H1 (cell line): ENCODE measurements around the gene KIAA1328. TPM values are rescaled to one million over a fixed set of nuclear protein-coding genes. Genes with fewer than 3 reads are reported as not detected.

Experiments used
- CTCF ChIA-PET: fragments of 300-600 bp; sonication (Branson Sonifier 250); formaldehyde crosslinking; loops from one replicate; lab custom pipeline; 2021; ENCODE audit not compliant: partially characterized antibody; lab: Charles Lee
- POLR2A ChIA-PET: fragments of 300-600 bp; sonication (Branson Sonifier 250); formaldehyde crosslinking; loops from one replicate; lab custom pipeline; 2021; ENCODE audit warnings: inconsistent platforms; ENCODE audit not compliant: partially characterized antibody; lab: Charles Lee
- DNase-seq, 2 experiments: peaks; one replicate each; pipeline versions ENCODE4 v3.0.0 to v3.0.0-alpha.2; 2010 to 2022; ENCODE audit warnings: low spot score in 2 of 2, low read depth in 1 of 2, mixed read lengths in 1 of 2
- FAIRE-seq: peaks from 2 replicates; lab custom pipeline; 2011; peaks lifted over from hg19 to GRCh38; lab: Jason Lieb, UNC
- H2AFZ ChIP-seq: 2 replicates; pipeline ENCODE4 v1.8.1; 2012; ENCODE audit warnings: low read length, inconsistent platforms
- H2AK5ac ChIP-seq: 2 replicates; pipeline ENCODE4 v1.6.1; 2013; ENCODE audit warnings: low read depth, low read length
- H2BK120ac ChIP-seq: replicated peaks from 2 replicates; pipeline ENCODE3; 2013; ENCODE audit warnings: low read depth, low read length, inconsistent platforms
- H2BK12ac ChIP-seq: 2 replicates; pipeline ENCODE4 v1.6.1; 2013; ENCODE audit warnings: low read depth, low read length
- H2BK15ac ChIP-seq: 2 replicates; pipeline ENCODE4 v1.6.1; 2013; ENCODE audit warnings: low read length
- H2BK20ac ChIP-seq: 2 replicates; pipeline ENCODE4 v1.6.1; 2013; ENCODE audit warnings: low read length
- H2BK5ac ChIP-seq: 2 replicates; pipeline ENCODE4 v1.6.1; 2013; ENCODE audit warnings: low read depth, low read length
- H3K14ac ChIP-seq: 2 replicates; pipeline ENCODE4 v1.6.1; 2013; ENCODE audit warnings: inconsistent platforms; ENCODE audit not compliant: insufficient read length
- H3K18ac ChIP-seq: 2 replicates; pipeline ENCODE4 v1.6.1; 2013; ENCODE audit warnings: low read length; ENCODE audit errors: extremely low read depth
- H3K23ac ChIP-seq: 2 replicates; pipeline ENCODE4 v1.6.1; 2013; ENCODE audit warnings: inconsistent platforms; ENCODE audit not compliant: insufficient read length
- H3K23me2 ChIP-seq: 2 replicates; pipeline ENCODE4 v1.6.1; 2013; ENCODE audit warnings: low read depth, low read length
- H3K27ac ChIP-seq: 2 replicates; pipeline ENCODE4 v1.6.1; 2011; ENCODE audit warnings: low read depth, low read length, inconsistent platforms
- H3K27me3 ChIP-seq, 4 experiments: replicated peaks in 1 of 4; 1 replicate in 1 of 4; 2 replicates in 3 of 4; pipeline versions ENCODE4 v1.6.1 to v1.8.1; 2011 to 2013; ENCODE audit warnings: low read length in 3 of 4, mild to moderate bottlenecking in 3 of 4, inconsistent platforms in 2 of 4, mixed read lengths in 2 of 4, moderate library complexity in 1 of 4; ENCODE audit not compliant: control insufficient read depth in 3 of 4, insufficient read depth in 3 of 4; ENCODE audit errors: extremely low read depth in 1 of 4
- H3K36me3 ChIP-seq, 4 experiments: 2 replicates each; pipeline versions ENCODE4 v1.6.1 to v1.8.1; 2011 to 2013; ENCODE audit warnings: mild to moderate bottlenecking in 4 of 4, low read length in 3 of 4, moderate library complexity in 2 of 4, control low read depth in 1 of 4, inconsistent platforms in 1 of 4; ENCODE audit not compliant: insufficient read depth in 4 of 4, control insufficient read depth in 2 of 4
- H3K4ac ChIP-seq: replicated peaks from 2 replicates; pipeline ENCODE3; 2013; ENCODE audit warnings: low read length, low read depth, mixed read lengths, inconsistent platforms; ENCODE audit not compliant: insufficient read length
- H3K4me1 ChIP-seq, 4 experiments: replicated peaks in 1 of 4; 1 replicate in 1 of 4; 2 replicates in 3 of 4; pipeline versions ENCODE4 v1.6.1 to v1.8.1; 2011 to 2013; ENCODE audit warnings: low read length in 3 of 4, inconsistent platforms in 2 of 4, mixed read lengths in 1 of 4; ENCODE audit not compliant: insufficient read depth in 4 of 4, control insufficient read depth in 3 of 4
- H3K4me2 ChIP-seq, 2 experiments: 2 replicates each; pipeline versions ENCODE4 v1.6.1 to v1.8.1; 2011 to 2013; ENCODE audit warnings: low read depth in 2 of 2, low read length in 2 of 2, control low read depth in 1 of 2, inconsistent platforms in 1 of 2, mild to moderate bottlenecking in 1 of 2; ENCODE audit not compliant: insufficient read depth in 1 of 2
- H3K4me3 ChIP-seq, 4 experiments: fragments of 200-600, 300-600 bp in 1 of 4; sonication (generic), shearing (Covaris generic), sonication (Bioruptor Twin) in 1 of 4; 2 replicates each; pipeline versions ENCODE4 v1.5.1 to v1.8.1; 2011 to 2016; ENCODE audit warnings: low read length in 4 of 4, low read depth in 3 of 4, control low read depth in 2 of 4, inconsistent platforms in 2 of 4, mild to moderate bottlenecking in 2 of 4, mixed read lengths in 1 of 4, moderate library complexity in 1 of 4; ENCODE audit not compliant: insufficient read depth in 2 of 4; ENCODE audit errors: extremely low read depth in 1 of 4
- H3K56ac ChIP-seq: replicated peaks from 2 replicates; pipeline ENCODE3; 2013; ENCODE audit warnings: low read depth, mild to moderate bottlenecking, mixed read lengths, low read length, inconsistent platforms; ENCODE audit not compliant: insufficient read length
- H3K79me1 ChIP-seq: 2 replicates; pipeline ENCODE4 v1.6.1; 2013; ENCODE audit warnings: low read depth, low read length, control low read depth
- H3K79me2 ChIP-seq, 2 experiments: 2 replicates each; pipeline versions ENCODE4 v1.6.1 to v1.8.1; 2012 to 2013; ENCODE audit warnings: low read length in 2 of 2, mild to moderate bottlenecking in 2 of 2, inconsistent platforms in 1 of 2; ENCODE audit not compliant: insufficient read depth in 2 of 2, control insufficient read depth in 1 of 2
- H3K9ac ChIP-seq, 4 experiments: replicated peaks in 1 of 4; 1 replicate in 1 of 4; 2 replicates in 3 of 4; pipeline versions ENCODE4 v1.6.1 to v1.8.1; 2011 to 2013; ENCODE audit warnings: low read depth in 3 of 4, low read length in 3 of 4, control low read depth in 2 of 4, mild to moderate bottlenecking in 2 of 4, moderate library complexity in 2 of 4, inconsistent platforms in 1 of 4; ENCODE audit errors: extremely low read depth in 1 of 4
- H3K9me3 ChIP-seq, 2 experiments: 2 replicates each; pipeline versions ENCODE4 v1.6.1 to v1.8.1; 2012 to 2013; ENCODE audit warnings: mild to moderate bottlenecking in 2 of 2, moderate library complexity in 2 of 2, control low read depth in 1 of 2, inconsistent platforms in 1 of 2, low read depth in 1 of 2, low read length in 1 of 2, mixed read lengths in 1 of 2; ENCODE audit not compliant: insufficient read depth in 2 of 2
- H4K20me1 ChIP-seq, 2 experiments: replicated peaks in 1 of 2; 2 replicates each; pipeline versions ENCODE3 to v1.8.1; 2011 to 2013; ENCODE audit warnings: inconsistent platforms in 2 of 2, low read length in 2 of 2, mild to moderate bottlenecking in 1 of 2; ENCODE audit not compliant: insufficient read depth in 2 of 2, control insufficient read depth in 1 of 2
- H4K5ac ChIP-seq: 2 replicates; pipeline ENCODE4 v1.6.1; 2013; ENCODE audit warnings: low read length, low read depth, mixed read lengths, inconsistent platforms; ENCODE audit not compliant: insufficient read length
- H4K8ac ChIP-seq: 2 replicates; pipeline ENCODE4 v1.8.0; 2013; ENCODE audit warnings: mild to moderate bottlenecking, moderate library complexity, low read length, inconsistent platforms; ENCODE audit not compliant: insufficient read depth; ENCODE audit errors: extremely low read depth
- H4K91ac ChIP-seq: replicated peaks from 2 replicates; pipeline ENCODE3; 2013; ENCODE audit warnings: low read length, mixed read lengths, inconsistent platforms; ENCODE audit not compliant: insufficient read length
- BACH1 ChIP-seq: IDR thresholded peaks from 2 replicates; pipeline ENCODE4 v1.6.1; 2012; ENCODE audit warnings: low read length, improper control_type of control experiment
- CHD1 ChIP-seq: IDR thresholded peaks from 2 replicates; pipeline ENCODE4 v1.6.1; 2012; ENCODE audit warnings: low read depth, low read length, improper control_type of control experiment
- CTCF ChIP-seq, 3 experiments: IDR thresholded peaks; 1 replicate in 2 of 3; 2 replicates in 1 of 3; pipeline versions ENCODE4 v1.5.1 to v1.6.1; 2011; ENCODE audit warnings: low read length in 3 of 3, mild to moderate bottlenecking in 3 of 3, inconsistent platforms in 2 of 3, low read depth in 1 of 3, moderate library complexity in 1 of 3; ENCODE audit not compliant: insufficient read depth in 1 of 3; ENCODE audit errors: control extremely low read depth in 1 of 3
- GABPA ChIP-seq: IDR thresholded peaks from 2 replicates; pipeline ENCODE4 v1.6.1; 2011; ENCODE audit warnings: mild to moderate bottlenecking, low read length, moderate library complexity, borderline replicate concordance; ENCODE audit not compliant: insufficient read depth
- HDAC2 ChIP-seq, 2 experiments: fragments of 300-600 bp in 1 of 2; sonication (generic) in 1 of 2; IDR thresholded peaks; 2 replicates each; pipeline ENCODE4 v1.6.1; 2011 to 2012; ENCODE audit warnings: low read depth in 2 of 2, low read length in 2 of 2, mild to moderate bottlenecking in 2 of 2, moderate library complexity in 2 of 2, borderline replicate concordance in 1 of 2, inconsistent platforms in 1 of 2
- PHF8 ChIP-seq: fragments of 200-600 bp; sonication (generic); conservative IDR thresholded peaks from 2 replicates; pipeline ENCODE4 v1.7.1; 2012; ENCODE audit warnings: low read depth, mild to moderate bottlenecking, inconsistent platforms, low read length, moderate library complexity
- RNF2 ChIP-seq: fragments of 200-900, 300-1000 bp; sonication (generic); IDR thresholded peaks from 2 replicates; pipeline ENCODE4 v1.7.1; 2016; ENCODE audit warnings: borderline replicate concordance, low read depth, mild to moderate bottlenecking, antibody characterized with exemption, low read length; ENCODE audit not compliant: poor library complexity, severe bottlenecking; ENCODE audit errors: missing control alignments
- SUZ12 ChIP-seq: fragments of 200-600 bp; sonication (generic); IDR thresholded peaks from 2 replicates; pipeline ENCODE4 v1.6.1; 2012; ENCODE audit warnings: mild to moderate bottlenecking, inconsistent platforms, low read length, moderate library complexity, mixed read lengths
- TAF1 ChIP-seq: IDR thresholded peaks from 2 replicates; pipeline ENCODE4 v1.6.1; 2011; ENCODE audit warnings: mild to moderate bottlenecking, low read depth, low read length
- TCF12 ChIP-seq: IDR thresholded peaks from 2 replicates; pipeline ENCODE4 v1.6.1; 2011; ENCODE audit warnings: low read depth, mild to moderate bottlenecking, low read length
- WGBS, 2 experiments: shearing (Covaris generic) in 1 of 2; methylation state at CpG; one replicate each; pipeline versions ENCODE4 v1.1.6 to v1.1.7; 2013 to 2015; ENCODE audit warnings: low lambda C conversion rate in 2 of 2, mixed read lengths in 2 of 2, inconsistent platforms in 1 of 2, low coverage in 1 of 2, missing lambda C conversion rate in 1 of 2; ENCODE audit not compliant: insufficient replicate concordance in 2 of 2, insufficient coverage in 1 of 2, insufficient read length in 1 of 2; ENCODE audit errors: extremely low coverage in 1 of 2, missing lambda C conversion rate in 1 of 2; 5-methylcytosine and 5-hydroxymethylcytosine counted together
- polyA plus RNA-seq, 7 experiments: library from polyadenylated mRNA; depleted of rRNA in 3 of 7; stranded (reverse) in 5 of 7; unstranded in 2 of 7; fragments of >200 nt in 5 of 7; fragments of 200-250 nt in 2 of 7; gene quantifications; 1 replicate in 5 of 7; 2 replicates in 1 of 7; 4 replicates in 1 of 7; pipeline versions ENCODE4 v1.2.1 to v1.2.3, GENCODE V29; 2011 to 2013; ENCODE audit warnings: missing spikeins in 2 of 7, mixed read lengths in 2 of 7
- total RNA-seq: library from RNA; stranded (reverse); fragmentation: NEBNext Ultra II Directional; extraction: Animal tissue kit (Norgen Biotek cat#: 25700); gene quantifications from 2 replicates; pipeline ENCODE4 v1.2.1, GENCODE V29; 2021

Gene KIAA1328
- total and polyA plus RNA-seq, 2 of the 8 experiments (the other 6 are each of a cell fraction or from before 2014, with no cell fraction given): 2.6 to 5.7 TPM

- Histone ChIP-seq H3K23ac (no peak overlapping the region), H2AK5ac (no peak overlapping the region), H3K4me2 (no peak overlapping the region), H3K79me2 (no peaks in the 10 kb centered on the region), H3K36me3 (0 out of 8 replicates have a peak, but pooled peaks cover 0 to 4% (median 0%) of the 10 kb centered on the region in 4 experiments), H3K9me3 (no peaks in the 10 kb centered on the region), H4K8ac (no peak overlapping the region), H4K91ac (no peak overlapping the region), H3K9ac (no peak overlapping the region), H3K4me3 (no peak overlapping the region), H3K27me3 (no peaks in the 10 kb centered on the region), H3K14ac (no peak overlapping the region), H3K27ac (no peak overlapping the region), H3K23me2 (no peaks in the 10 kb centered on the region), H3K56ac (no peak overlapping the region), H2BK15ac (no peak overlapping the region), H3K4ac (no peak overlapping the region), H4K20me1 (no peaks in the 10 kb centered on the region), H2BK20ac (no peak overlapping the region), H2AFZ (no peak overlapping the region), H3K79me1 (no peaks in the 10 kb centered on the region), H3K4me1 (no peaks in the 10 kb centered on the region), H2BK5ac (no peak overlapping the region), H2BK12ac (no peak overlapping the region), H2BK120ac (no peak overlapping the region), H4K5ac (no peak overlapping the region), H3K18ac (no peak overlapping the region)
- ChIA-PET POLR2A (no interaction called here), CTCF (interaction anchor here (3.9 kb wide), 1 partner anchor 21 kb away, joined by 12 read pairs; the partner anchor contains the start of genes KIAA1328 and TPGS2)
- DNase-seq (no peak), FAIRE-seq (no peak)
- 87% methylated on average over 1 of the region's 1 CpG; no CpG with 5 or more reads in 1 of the 2 experiments for WGBS, 2 experiments
- no peak for TF ChIP-seq CTCF (IDR thresholded peaks at IDR 0.05; ENCODE audit: control extremely low read depth in 1 of 3, insufficient read depth in 1 of 3, low read depth in 1 of 3, low read length in 3 of 3)
- TF ChIP-seq HDAC2 (IDR thresholded peaks at IDR 0.05; ENCODE audit: borderline replicate concordance in 1 of 2, low read depth in 2 of 2, low read length in 2 of 2): no peak
- no peak for TF ChIP-seq PHF8
- TF ChIP-seq TAF1: no peak
- no peak for TF ChIP-seq BACH1
- TF ChIP-seq TCF12: no peak
- TF ChIP-seq GABPA: no peak
- no peak for TF ChIP-seq RNF2
- no peak for TF ChIP-seq SUZ12
- no peak for TF ChIP-seq CHD1
Observed at GRCh38 chr18:36850527-36851201, 21.7 kb downstream of the KIAA1328 start.
